Tibial artery (tissue), 4 donors: Measurements from ENCODE around the gene COLGALT1.
"Not testable (repeated sequence)": the region's sequence is repeated elsewhere in the genome, so short reads cannot be mapped to it uniquely, and the experiment has no call there.

Experiments
- DNase-seq, 2 donors: peaks; one replicate each; pipeline ENCODE4 v3.0.0-alpha.2; 2019
- H3K27ac ChIP-seq, 2 donors: fragments of 200-600 bp; sonication (generic) in 1 of 2; 1 replicate in 1 of 2; 2 replicates in 1 of 2; pipeline ENCODE4 v1.5.1; 2018 to 2019; ENCODE audit warnings: mild to moderate bottlenecking in 1 of 2
- H3K27me3 ChIP-seq, 2 donors: fragments of 200-600 bp; sonication (generic) in 1 of 2; one replicate each; pipeline versions ENCODE4 v1.5.1 to v1.6.0; 2016 to 2019
- H3K36me3 ChIP-seq, 3 donors: fragments of 200-600 bp; sonication (generic) in 2 of 3; one replicate each; pipeline ENCODE4 v1.5.1; 2016 to 2019; ENCODE audit warnings: mild to moderate bottlenecking in 2 of 3
- H3K4me1 ChIP-seq, 4 donors: fragments of 200-600 bp; sonication (generic) in 2 of 4; 1 replicate in 3 of 4; 2 replicates in 1 of 4; pipeline ENCODE4 v1.5.1; 2016 to 2019
- H3K4me3 ChIP-seq, 2 donors: fragments of 200-600 bp; sonication (generic) in 1 of 2; 1 replicate in 1 of 2; 2 replicates in 1 of 2; pipeline ENCODE4 v1.5.1; 2018 to 2019; ENCODE audit warnings: mild to moderate bottlenecking in 2 of 2
- H3K9me3 ChIP-seq, 3 donors: fragments of 200-600 bp; sonication (generic) in 1 of 3; one replicate each; pipeline ENCODE4 v1.5.1; 2016 to 2019
- CTCF ChIP-seq, 2 experiments: fragments of 200-600 bp in 1 of 2; fragments of 450-650 bp in 1 of 2; IDR thresholded peaks; one replicate each; pipeline ENCODE4 v1.5.1; 2017 to 2019; ENCODE audit warnings: antibody characterized with exemption in 2 of 2, mild to moderate bottlenecking in 1 of 2, moderate library complexity in 1 of 2
- intact Hi-C: fragments of 100-400 bp; cut with DNase I; formaldehyde crosslinking; loops from one replicate; pipeline ENCODE4 v1.15.0; 2023; ENCODE audit warnings: low total_unique reads

Gene COLGALT1

GRCh38 chr19:17548145-17548544 lies 7.3 kb upstream of the COLGALT1 start:
- intact Hi-C loops: no loop called here
- no peak for TF ChIP-seq CTCF (IDR thresholded peaks at IDR 0.05)
- peaks cover 0 to 1% (median 0%) of the 10 kb centered on the region in 4 donors for H3K4me1 ChIP-seq

GRCh38 chr19:17549085-17549740 lies 6.2 kb upstream of the COLGALT1 start:
- Histone ChIP-seq H3K27ac (no peak overlapping the region), H3K4me1 (peaks cover 0 to 4% (median 0%) of the 10 kb centered on the region in 4 donors), H3K4me3 (no peak overlapping the region), H3K36me3 (no peaks in the 10 kb centered on the region), H3K9me3 (no peaks in the 10 kb centered on the region), H3K27me3 (no peaks in the 10 kb centered on the region)
- no peak for DNase-seq
- intact Hi-C loops: no loop called here
- TF ChIP-seq CTCF (IDR thresholded peaks at IDR 0.05): no peak

More at GRCh38 chr19:17548145-17548544, 7.3 kb upstream of the COLGALT1 start:
- Histone ChIP-seq H3K36me3 (no peaks in the 10 kb centered on the region), H3K4me3 (no peak overlapping the region), H3K9me3 (no peaks in the 10 kb centered on the region), H3K27me3 (no peaks in the 10 kb centered on the region), H3K27ac (no peak overlapping the region)
- DNase-seq: no peak

- Histone ChIP-seq H3K36me3 (no peaks in the 10 kb centered on the region), H3K4me3 (no peak overlapping the region), H3K27me3 (no peaks in the 10 kb centered on the region), H3K9me3 (no peaks in the 10 kb centered on the region), H3K27ac (no peak overlapping the region), H3K4me1 (peaks cover 0 to 9% (median 3%) of the 10 kb centered on the region in 4 donors)
- DNase-seq: no peak
- no peak for TF ChIP-seq CTCF (IDR thresholded peaks at IDR 0.05)
- intact Hi-C loops: no loop called here
Observed at GRCh38 chr19:17550076-17550667, 5.3 kb upstream of the COLGALT1 start.

- H3K9me3 ChIP-seq, intact Hi-C loops, H3K4me3 ChIP-seq, H3K36me3 ChIP-seq, DNase-seq, H3K27me3 ChIP-seq, H3K27ac ChIP-seq: not testable (repeated sequence)
- H3K4me1 ChIP-seq: peaks cover 0 to 22% (median 16%) of the 10 kb centered on the region in 4 donors
Observed at GRCh38 chr19:17552735-17553134, 2.7 kb upstream of the COLGALT1 start.

GRCh38 chr19:17553256-17553655 lies 2.2 kb upstream of the COLGALT1 start:
- Histone ChIP-seq H3K4me3 (no peak overlapping the region), H3K27me3 (no peaks in the 10 kb centered on the region), H3K4me1 (peaks cover 0 to 22% (median 16%) of the 10 kb centered on the region in 4 donors), H3K36me3 (no peaks in the 10 kb centered on the region), H3K9me3 (no peaks in the 10 kb centered on the region), H3K27ac (no peak overlapping the region)
- no peak for TF ChIP-seq CTCF (IDR thresholded peaks at IDR 0.05)
- intact Hi-C loops: no loop called here
- peak; percentile 76 to 81 for DNase-seq

- Histone ChIP-seq H3K27ac (peak overlapping the region; percentile 75 to 76), H3K27me3 (no peaks in the 10 kb centered on the region), H3K4me1 (peaks cover 0 to 26% (median 16%) of the 10 kb centered on the region in 4 donors), H3K9me3 (no peaks in the 10 kb centered on the region), H3K36me3 (peaks cover 10 to 17% (median 17%) of the 10 kb centered on the region in 3 donors), H3K4me3 (peak overlapping the region; percentile 75 to 80)
- DNase-seq: no peak
- no peak for TF ChIP-seq CTCF (IDR thresholded peaks at IDR 0.05)
- intact Hi-C loops: loop anchor here (5.0 kb wide), 1 partner anchor 43 kb away; the partner anchor contains the start of gene PGLS
Observed at GRCh38 chr19:17554968-17555479, 425 bp upstream of the COLGALT1 start.
